Gastroesophageal sphincter (tissue), 4 donors: ENCODE measurements around the gene UNC13B. TPM values are rescaled to one million over a fixed set of nuclear protein-coding genes. Genes with fewer than 3 reads are reported as not detected.

Experiments used
- ATAC-seq: fragments of 150-250 bp; one replicate; pipeline ENCODE4 v1.9.1; 2016; ENCODE audit warnings: mild to moderate bottlenecking, moderate library complexity
- H3K27ac ChIP-seq, 4 donors: fragments of 200-600 bp; sonication (generic) in 3 of 4; 1 replicate in 3 of 4; 2 replicates in 1 of 4; pipeline ENCODE4 v1.5.1; 2016 to 2019
- H3K27me3 ChIP-seq: fragments of 200-600 bp; sonication (generic); one replicate; pipeline ENCODE4 v1.5.1; 2019
- H3K36me3 ChIP-seq, 2 donors: fragments of 200-600 bp; sonication (generic); one replicate each; pipeline ENCODE4 v1.5.1; 2019; ENCODE audit warnings: control low read depth in 1 of 2
- H3K4me1 ChIP-seq, 3 donors: fragments of 200-600 bp; sonication (generic); 1 replicate in 2 of 3; 2 replicates in 1 of 3; pipeline ENCODE4 v1.5.1; 2016 to 2019; ENCODE audit warnings: control low read depth in 2 of 3
- H3K4me3 ChIP-seq, 2 donors: fragments of 200-600 bp; sonication (generic); one replicate each; pipeline ENCODE4 v1.5.1; 2019; ENCODE audit warnings: mild to moderate bottlenecking in 1 of 2, moderate library complexity in 1 of 2
- H3K9me3 ChIP-seq, 3 donors: fragments of 200-600 bp; sonication (generic); one replicate each; pipeline ENCODE4 v1.5.1; 2017 to 2019; ENCODE audit warnings: control low read depth in 2 of 3
- CTCF ChIP-seq, 4 experiments: fragments of 200-600 bp in 2 of 4; fragments of 450-650 bp in 2 of 4; sonication (generic) in 1 of 4; IDR thresholded peaks; one replicate each; pipeline ENCODE4 v1.5.1; 2017 to 2019; ENCODE audit warnings: antibody characterized with exemption in 4 of 4, mild to moderate bottlenecking in 2 of 4, moderate library complexity in 2 of 4
- EP300 ChIP-seq: sonication (generic); formaldehyde crosslinking; IDR thresholded peaks from one replicate; pipeline ENCODE4 v1.6.1; 2017; ENCODE audit warnings: antibody characterized with exemption, mild to moderate bottlenecking
- POLR2A ChIP-seq, 2 donors: fragments of 450-650 bp; IDR thresholded peaks; one replicate each; pipeline ENCODE4 v1.6.1; 2017; ENCODE audit warnings: antibody characterized with exemption in 2 of 2, mild to moderate bottlenecking in 2 of 2, moderate library complexity in 1 of 2
- POLR2AphosphoS5 ChIP-seq: sonication (generic); formaldehyde crosslinking; IDR thresholded peaks from one replicate; pipeline ENCODE4 v1.6.1; 2017; ENCODE audit warnings: antibody characterized with exemption
- WGBS, 2 donors: methylation state at CpG; one replicate each; pipeline ENCODE4 v1.1.5; 2018; ENCODE audit warnings: low coverage in 1 of 2; 5-methylcytosine and 5-hydroxymethylcytosine counted together
- total RNA-seq, 4 donors: library from RNA; depleted of rRNA; stranded (reverse); fragments of >200 nt; gene quantifications; one replicate each; pipeline ENCODE4 v1.1.0, GENCODE V29; 2016

UNC13B gene
- total RNA-seq, 4 donors from 2014 or later, result 21.3 to 35.3 (median 31.7) TPM

- Histone ChIP-seq H3K27me3 (no peaks in the 10 kb centered on the region), H3K27ac (no peak overlapping the region), H3K4me1 (no peaks in the 10 kb centered on the region), H3K4me3 (no peak overlapping the region), H3K36me3 (no peaks in the 10 kb centered on the region), H3K9me3 (no peaks in the 10 kb centered on the region)
- no peak for TF ChIP-seq POLR2A (IDR thresholded peaks at IDR 0.05)
- no peak for TF ChIP-seq CTCF (IDR thresholded peaks at IDR 0.05)
- no peak for TF ChIP-seq POLR2AphosphoS5
- no peak for TF ChIP-seq EP300
- WGBS, 2 donors, result 63 to 100% methylated on average over 1 to 6 of the region's 6 CpGs
- no peak for ATAC-seq
These were observed 253.7 kb downstream of the UNC13B start for GRCh38 chr9:35415402-35416097.

- no peak for ATAC-seq
- H3K4me3 ChIP-seq, result no peak overlapping the region
- 40 to 80% methylated on average over 1 of the region's 2 CpGs for WGBS, 2 donors
- no peaks in the 10 kb centered on the region for H3K27me3 ChIP-seq
- H3K4me1 ChIP-seq, result no peaks in the 10 kb centered on the region
- no peak for TF ChIP-seq EP300
- TF ChIP-seq POLR2A (IDR thresholded peaks at IDR 0.05), result no peak
- no peak for TF ChIP-seq CTCF (IDR thresholded peaks at IDR 0.05)
- no peaks in the 10 kb centered on the region for H3K9me3 ChIP-seq
- H3K36me3 ChIP-seq, result no peaks in the 10 kb centered on the region
- no peak overlapping the region for H3K27ac ChIP-seq
These were observed 254.3 kb downstream of the UNC13B start for GRCh38 chr9:35416098-35416427.

- H3K36me3 ChIP-seq, result no peaks in the 10 kb centered on the region
- no peak overlapping the region for H3K4me3 ChIP-seq
- no peaks in the 10 kb centered on the region for H3K27me3 ChIP-seq
- WGBS, 2 donors, result 70 to 100% methylated on average over 1 of the region's 1 CpG
- H3K27ac ChIP-seq, result no peak overlapping the region
- H3K9me3 ChIP-seq, result no peaks in the 10 kb centered on the region
- TF ChIP-seq EP300 (no peak), POLR2AphosphoS5 (no peak), CTCF (IDR thresholded peaks at IDR 0.05) (no peak), POLR2A (IDR thresholded peaks at IDR 0.05) (no peak)
- ATAC-seq, result no peak
- no peaks in the 10 kb centered on the region for H3K4me1 ChIP-seq
These were observed 260.5 kb downstream of the UNC13B start for GRCh38 chr9:35422346-35422745.

DNA sequence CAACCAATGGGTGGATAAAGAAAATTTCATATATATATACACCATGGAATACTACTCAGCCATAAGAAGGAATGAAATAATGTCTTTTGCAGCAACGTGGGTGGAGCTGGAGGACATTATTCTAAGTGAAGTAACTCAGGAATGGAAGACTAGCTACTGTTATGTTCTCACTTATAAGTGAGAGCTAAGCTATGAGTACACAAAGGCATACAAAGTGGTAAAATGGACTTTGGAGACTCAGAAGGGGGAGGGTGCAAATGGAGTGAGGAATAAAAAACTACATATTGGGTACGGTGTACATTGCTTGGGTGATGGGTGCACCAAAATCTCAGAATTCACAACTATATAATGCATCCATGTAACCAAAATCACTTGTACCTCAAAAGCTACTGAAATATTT, 260.9 kb downstream of the UNC13B start:
- no peaks in the 10 kb centered on the region for H3K4me1 ChIP-seq
- WGBS, 2 donors, result 72 to 77% methylated on average over 2 of the region's 2 CpGs
- TF ChIP-seq CTCF (IDR thresholded peaks at IDR 0.05) (no peak), EP300 (no peak)
- H3K27ac ChIP-seq, result no peak overlapping the region
- no peak overlapping the region for H3K4me3 ChIP-seq
- no peak for ATAC-seq
- no peaks in the 10 kb centered on the region for H3K36me3 ChIP-seq
- no peaks in the 10 kb centered on the region for H3K27me3 ChIP-seq
- H3K9me3 ChIP-seq, result peaks cover 0 to under 1% (median 0%) of the 10 kb centered on the region in 3 donors

- H3K27ac ChIP-seq, result no peak overlapping the region
- 80 to 100% methylated on average over 1 to 2 of the region's 2 CpGs for WGBS, 2 donors
- H3K4me3 ChIP-seq, result no peak overlapping the region
- no peak for ATAC-seq
- H3K4me1 ChIP-seq, result no peaks in the 10 kb centered on the region
- no peaks in the 10 kb centered on the region for H3K27me3 ChIP-seq
- no peaks in the 10 kb centered on the region for H3K36me3 ChIP-seq
- TF ChIP-seq POLR2A (IDR thresholded peaks at IDR 0.05) (no peak), EP300 (no peak)
- H3K9me3 ChIP-seq, result peaks cover 0 to 8% (median 0%) of the 10 kb centered on the region in 3 donors
These were observed 261.7 kb downstream of the UNC13B start for GRCh38 chr9:35423499-35423898.
